GM21737 (cell line): Measurements from ENCODE around the gene ADRM1.

Experiments used
- ATAC-seq: cut with Tn5 transposase; IDR thresholded peaks from one replicate; pipeline ENCODE4 v1.9.1; 2021; ENCODE audit warnings: mild to moderate bottlenecking, moderate library complexity; ENCODE audit not compliant: unreplicated experiment

The ADRM1 gene

DNA sequence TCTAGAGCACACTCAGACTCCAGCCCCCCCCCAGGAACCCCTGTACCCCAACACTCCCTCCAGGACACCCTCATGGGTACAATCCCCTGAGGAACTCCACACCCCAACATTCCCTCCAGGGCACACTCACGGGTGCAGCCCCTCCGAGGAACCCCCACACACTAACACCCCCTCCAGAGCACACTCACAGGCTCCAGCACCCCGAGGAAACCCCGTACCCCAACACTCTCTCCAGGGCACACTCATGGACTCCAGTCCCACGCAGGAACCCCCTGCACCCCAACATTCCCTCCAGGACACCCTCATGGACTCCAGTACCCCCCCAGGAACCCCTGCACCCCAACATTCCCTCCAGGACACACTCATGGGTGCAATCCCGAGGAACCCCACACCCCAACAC lies 32.7 kb downstream of the ADRM1 start:
- ATAC-seq, result no peak

GRCh38 chr20:62336329-62336728 lies 33.5 kb downstream of the ADRM1 start:
- no peak for ATAC-seq

- ATAC-seq, result no peak
These were observed 34.2 kb downstream of the ADRM1 start for GRCh38 chr20:62336775-62337557.

DNA sequence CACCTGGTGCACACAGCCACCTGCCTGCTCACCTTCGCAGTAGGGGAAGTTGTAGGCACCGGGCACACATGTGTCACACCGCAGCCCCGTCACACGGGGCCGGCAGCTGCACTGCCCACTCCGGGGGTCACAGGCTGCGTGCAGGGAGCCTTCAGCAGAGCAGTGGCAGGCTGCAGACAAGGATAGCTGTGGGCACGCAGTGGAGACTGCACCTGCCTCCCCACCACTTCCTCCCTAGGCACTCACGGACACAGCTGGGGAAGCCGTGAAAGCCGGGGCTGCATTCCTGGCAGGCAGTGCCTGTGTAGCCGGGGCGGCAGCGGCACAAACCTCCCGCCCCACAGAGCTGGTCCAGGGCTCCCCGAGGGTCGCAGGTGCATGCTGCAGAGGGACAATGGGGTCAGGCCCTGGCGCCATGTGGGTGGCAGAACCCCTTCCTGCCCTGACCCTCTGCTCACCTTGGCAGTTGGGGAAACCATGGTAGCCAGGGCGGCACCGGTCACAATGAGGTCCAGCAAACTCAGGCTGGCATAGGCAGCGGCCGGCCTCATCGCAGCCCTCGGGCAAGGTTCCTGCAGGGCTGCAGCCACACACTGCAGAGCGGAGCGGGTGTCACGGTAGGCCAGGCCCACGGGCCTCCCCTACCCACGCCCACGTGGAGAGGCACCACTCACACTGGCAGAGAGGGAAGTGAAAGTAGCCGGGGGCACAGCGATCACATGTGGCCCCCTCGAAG lies 34.9 kb downstream of the ADRM1 start:
- ATAC-seq, result no peak

GRCh38 chr20:62338294-62338620 lies 35.5 kb downstream of the ADRM1 start:
- no peak for ATAC-seq

DNA sequence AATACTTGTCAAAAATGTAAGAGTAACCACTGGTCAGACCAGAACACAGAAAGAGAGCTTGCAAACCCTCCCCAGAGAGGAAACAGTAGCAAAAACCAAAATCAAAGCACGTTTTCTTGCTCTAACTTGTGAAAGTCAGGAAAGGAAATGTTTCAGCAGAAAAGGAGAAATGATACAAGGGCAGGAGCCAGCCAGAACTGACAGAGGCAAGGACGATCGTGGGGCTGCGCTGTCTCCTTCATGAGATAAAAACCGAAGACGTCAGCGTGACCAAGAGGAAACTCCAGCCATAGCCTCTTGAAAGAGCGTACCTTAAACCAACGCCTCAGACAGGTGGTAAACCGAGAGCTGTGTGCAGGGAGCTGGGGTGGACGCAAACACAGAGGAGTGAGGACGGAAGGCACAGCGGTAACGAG lies 36.9 kb downstream of the ADRM1 start:
- ATAC-seq, result peak; percentile 63

- no peak for ATAC-seq
These were observed 40.1 kb downstream of the ADRM1 start for GRCh38 chr20:62342910-62343309.

GRCh38 chr20:62344092-62344491 lies 41.3 kb downstream of the ADRM1 start:
- ATAC-seq, result no peak

DNA sequence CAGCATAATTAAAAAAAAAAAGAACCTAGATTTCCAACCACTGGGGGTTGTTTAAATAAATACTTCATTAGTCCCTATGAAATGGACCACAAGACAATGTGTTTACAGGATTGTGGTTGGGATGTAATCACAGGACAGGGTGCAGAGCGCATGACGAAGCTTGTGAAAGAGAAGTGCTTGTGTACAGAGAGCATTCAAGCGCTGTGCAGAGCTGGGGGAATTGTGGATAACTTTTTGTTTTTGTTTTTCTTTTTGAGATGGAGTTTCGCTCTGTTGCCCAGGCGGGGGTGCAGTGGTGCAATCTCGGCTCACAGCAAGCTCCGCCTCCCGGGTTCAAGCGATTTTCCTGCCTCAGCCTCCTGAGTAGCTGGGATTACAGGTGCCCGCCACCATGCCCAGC lies 42.0 kb downstream of the ADRM1 start:
- no peak for ATAC-seq

DNA sequence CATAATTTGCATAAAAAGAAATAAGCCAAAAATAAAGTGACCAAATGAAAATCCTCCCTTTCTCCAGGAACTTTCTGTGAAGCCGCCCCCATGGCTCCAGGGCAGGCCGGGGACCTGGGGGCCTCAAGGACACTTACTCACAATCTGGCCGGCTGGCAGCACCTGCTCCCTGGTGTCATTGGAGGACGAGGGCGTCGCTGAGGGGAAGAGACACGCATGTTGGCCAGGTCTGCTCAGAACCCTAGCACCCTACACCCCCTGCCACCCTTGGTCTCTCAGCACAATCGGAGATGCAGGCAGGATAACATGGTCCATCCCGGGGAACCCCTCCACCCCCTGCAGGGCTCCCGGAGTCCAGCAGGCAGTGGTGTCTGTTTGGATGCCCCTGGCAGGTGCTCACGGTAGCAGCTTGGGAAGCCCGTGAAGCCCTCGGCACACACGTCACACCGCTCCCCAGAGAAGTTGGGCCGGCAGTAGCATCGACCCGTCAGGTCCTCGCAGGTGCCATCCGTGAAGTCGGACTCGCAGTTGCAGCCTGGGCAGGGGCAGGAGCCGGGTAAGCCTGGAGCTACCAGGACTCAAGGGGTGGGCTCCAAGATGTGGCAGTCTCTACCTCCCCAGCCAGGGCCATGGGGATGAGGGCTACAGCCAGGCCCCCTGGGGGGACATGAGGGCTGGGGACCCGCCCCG lies 43.0 kb downstream of the ADRM1 start:
- ATAC-seq, result no peak

DNA sequence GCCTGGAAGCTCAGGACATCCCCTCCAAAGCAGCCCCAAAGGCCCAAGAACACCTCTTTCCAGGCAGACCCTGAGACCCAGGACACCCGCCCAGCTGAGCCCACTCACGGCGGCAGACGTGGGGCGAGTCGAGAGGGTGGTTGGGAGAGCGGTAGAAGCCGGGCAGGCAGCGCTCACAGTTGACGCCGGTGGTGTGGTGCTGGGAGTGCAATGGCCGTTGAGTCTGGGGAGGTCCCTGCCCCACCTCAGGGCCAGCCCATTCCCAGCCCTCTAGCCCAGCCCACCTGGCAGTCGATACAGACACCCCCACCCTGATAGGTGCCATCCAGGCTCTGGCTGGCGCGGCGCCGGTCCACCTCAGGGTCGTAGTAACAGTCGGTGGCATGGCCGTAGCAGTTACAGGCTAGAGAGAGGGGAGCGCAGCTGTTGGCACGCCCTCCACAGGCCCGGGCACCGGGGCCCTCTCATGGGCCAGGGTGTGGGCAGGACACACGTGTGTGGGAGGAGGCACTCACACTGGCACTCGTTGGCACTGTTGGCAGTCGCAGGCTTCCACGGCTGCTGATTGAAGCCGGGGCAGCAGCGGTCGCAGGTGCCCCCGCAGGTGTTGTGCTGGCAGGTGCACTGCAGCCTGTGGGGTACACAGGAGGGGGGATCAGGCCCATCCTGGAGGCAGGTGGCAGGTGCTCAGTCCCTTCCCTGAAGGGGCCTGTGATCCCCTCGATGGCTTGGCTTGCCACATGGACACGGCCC lies 43.8 kb downstream of the ADRM1 start:
- ATAC-seq, result no peak

DNA sequence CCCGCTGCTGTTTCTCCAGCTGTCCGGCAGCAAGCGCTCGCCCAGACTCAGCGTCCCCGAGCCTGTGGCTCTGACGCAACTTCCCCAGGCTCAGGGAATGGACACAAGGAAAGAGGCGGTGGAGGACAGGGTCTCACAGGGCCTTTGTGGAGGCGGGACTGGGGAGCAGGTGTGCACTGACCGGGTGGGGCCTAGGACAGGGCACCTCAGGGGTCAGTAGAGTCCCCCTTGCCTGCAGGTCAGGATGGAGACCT lies 44.3 kb downstream of the ADRM1 start:
- ATAC-seq, result no peak

DNA sequence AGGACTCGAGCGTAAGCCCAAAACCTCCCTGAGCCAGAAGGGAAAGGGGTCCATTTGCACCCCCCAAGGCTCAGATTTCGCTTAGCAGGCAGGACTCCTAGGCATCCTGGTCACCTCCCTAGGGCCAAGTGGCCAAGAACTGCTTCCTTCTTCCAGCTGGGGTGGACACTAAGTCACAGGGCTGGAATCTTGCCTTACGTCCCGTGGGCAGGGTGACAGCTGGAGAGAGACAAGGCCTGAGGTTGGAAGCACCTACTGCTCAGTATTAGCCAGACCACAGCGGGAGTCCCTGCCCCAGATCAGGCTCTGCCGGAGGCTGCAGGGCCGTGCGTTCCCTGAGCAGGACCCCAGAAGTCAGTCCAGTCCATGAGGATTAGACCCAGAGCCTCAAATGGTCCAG lies 44.6 kb downstream of the ADRM1 start:
- no peak for ATAC-seq

- no peak for ATAC-seq
These were observed 45.8 kb downstream of the ADRM1 start for GRCh38 chr20:62348604-62349003.

DNA sequence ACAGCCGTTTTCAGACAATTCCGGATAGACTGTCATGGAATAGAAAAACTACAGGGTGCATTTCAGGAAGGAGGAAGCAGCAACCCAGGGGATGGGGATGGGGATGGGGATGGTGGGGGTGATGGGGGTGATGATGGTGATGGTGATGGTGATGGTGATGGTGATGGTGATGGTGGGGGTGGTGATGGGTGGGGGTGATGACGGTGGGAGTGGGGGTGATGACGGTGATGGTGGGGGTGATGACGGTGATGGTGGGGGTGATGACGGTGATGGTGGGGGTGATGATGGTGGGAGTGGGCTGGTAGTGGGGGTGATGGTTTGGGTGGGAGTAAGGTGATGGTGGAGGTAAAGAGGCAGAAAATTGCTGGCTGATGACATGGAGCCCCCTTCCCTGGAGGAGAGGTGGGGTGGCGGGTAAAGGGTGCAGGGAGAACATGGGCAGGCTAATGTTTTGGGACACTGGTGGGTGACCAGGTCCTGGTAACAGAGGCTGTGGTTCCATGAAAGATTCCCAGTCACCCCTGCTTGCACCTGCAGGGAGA lies 46.8 kb downstream of the ADRM1 start:
- no peak for ATAC-seq

DNA sequence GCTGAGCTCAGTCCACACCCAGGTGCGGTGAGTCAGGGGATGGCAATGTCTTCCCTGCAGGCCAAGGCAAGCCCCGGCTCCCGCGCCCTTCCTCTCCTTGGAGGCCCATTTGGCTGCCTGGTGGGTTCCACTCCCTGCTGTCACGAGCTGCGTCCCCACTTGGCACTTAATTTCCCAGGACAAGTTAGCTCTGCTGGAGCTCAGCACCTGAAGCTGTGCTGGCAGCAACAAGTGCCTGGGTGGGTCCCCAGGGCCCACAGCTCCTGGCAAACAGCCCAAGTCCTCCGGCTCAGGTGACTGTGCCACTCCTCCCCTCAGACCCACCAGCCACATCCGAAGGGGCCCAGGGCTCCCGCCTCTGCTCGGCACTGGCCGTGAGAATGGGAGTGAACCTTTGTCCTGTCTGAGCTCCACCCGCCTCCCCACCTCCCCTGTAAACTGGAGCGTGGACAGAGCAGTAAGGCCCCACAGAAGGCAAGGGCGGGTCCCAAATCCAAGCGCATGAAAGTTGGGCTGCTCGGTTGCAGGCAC lies 47.4 kb downstream of the ADRM1 start:
- no peak for ATAC-seq

- ATAC-seq, result no peak
These were observed 48.0 kb downstream of the ADRM1 start for GRCh38 chr20:62350629-62351422.

DNA sequence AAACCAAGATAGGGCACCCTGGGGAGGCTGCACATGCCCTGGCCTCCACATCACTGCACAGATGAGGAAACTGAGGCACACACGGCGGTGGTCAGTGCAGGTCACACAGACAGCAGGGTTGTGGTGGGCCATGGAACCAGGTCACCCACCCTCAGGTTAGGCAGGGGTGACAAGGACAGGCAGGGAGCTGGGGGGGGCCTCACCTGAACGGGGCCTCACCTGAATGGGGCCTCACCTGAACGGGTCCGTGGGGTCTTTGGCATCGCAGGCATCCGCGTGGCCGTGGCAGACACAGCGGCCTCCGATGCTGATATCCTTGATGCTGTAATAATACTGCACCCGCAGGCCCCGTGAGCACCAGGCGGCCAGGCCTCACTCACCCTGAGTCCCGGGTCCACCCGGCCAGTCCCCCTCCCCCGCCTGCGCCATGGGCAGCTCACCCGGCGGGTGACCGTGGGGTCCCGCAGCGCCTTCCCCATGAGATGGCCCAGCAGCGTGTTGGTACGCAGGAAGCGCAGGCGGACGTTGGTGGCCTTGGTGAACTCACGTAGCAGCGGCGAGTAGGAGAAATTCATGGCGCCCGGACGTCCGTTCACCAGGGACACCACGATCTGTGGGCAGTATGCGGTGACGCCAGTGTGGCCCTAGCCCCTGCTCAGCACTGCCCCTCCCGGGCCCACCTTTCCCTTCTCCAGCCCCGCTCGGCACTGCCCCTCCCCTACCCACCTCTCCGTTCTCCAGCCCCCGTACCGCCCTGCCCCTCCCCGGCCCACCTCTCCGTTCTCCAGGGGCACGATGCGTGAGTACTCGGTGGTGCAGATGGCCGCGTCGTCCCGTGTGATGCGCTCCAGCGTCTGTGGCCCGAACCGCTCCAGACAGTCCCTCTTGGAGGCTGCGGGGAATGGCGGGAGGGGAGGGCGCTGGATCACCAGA lies 48.9 kb downstream of the ADRM1 start:
- no peak for ATAC-seq
